Heart left ventricle (tissue), 16 donors: ENCODE measurements around the gene HYAL1. TPM values are rescaled to one million over a fixed set of nuclear protein-coding genes. Genes with fewer than 3 reads are reported as not detected.
A peak's percentile ranks its signal among the peaks of the same experiment; 100 is the strongest.
"Not testable (repeated sequence)": the region's sequence is repeated elsewhere in the genome, so short reads cannot be mapped to it uniquely, and the experiment has no call there.

Experiments used
- ATAC-seq, 4 donors: fragments of 200-7000 bp; cut with Tn5 transposase; one replicate each; pipeline ENCODE4 v1.9.1; 2020 to 2022; ENCODE audit warnings: moderate library complexity in 4 of 4, mild to moderate bottlenecking in 3 of 4, moderate number of reproducible peaks in 1 of 4
- DNase-seq, 5 donors: peaks; one replicate each; pipeline ENCODE4 v3.0.0-alpha.2; 2020
- H3K27ac ChIP-seq, 12 donors: fragments of 200-600 bp; sonication (generic) in 4 of 12; one replicate each; pipeline versions ENCODE4 v1.5.0 to v1.8.0; 2016 to 2022; ENCODE audit warnings: mild to moderate bottlenecking in 2 of 12
- H3K27me3 ChIP-seq, 9 donors: fragments of 200-600 bp; sonication (generic) in 2 of 9; one replicate each; pipeline versions ENCODE4 v1.5.1 to v1.8.0; 2016 to 2022; ENCODE audit warnings: mild to moderate bottlenecking in 3 of 9
- H3K36me3 ChIP-seq, 9 donors: fragments of 200-600 bp; sonication (generic) in 2 of 9; one replicate each; pipeline versions ENCODE4 v1.5.0 to v1.8.0; 2018 to 2022; ENCODE audit warnings: mild to moderate bottlenecking in 2 of 9
- H3K4me1 ChIP-seq, 12 donors: fragments of 200-600 bp; sonication (generic) in 4 of 12; one replicate each; pipeline versions ENCODE4 v1.5.0 to v1.8.0; 2016 to 2022; ENCODE audit warnings: mild to moderate bottlenecking in 3 of 12
- H3K4me3 ChIP-seq, 12 donors: fragments of 200-600 bp; sonication (generic) in 4 of 12; one replicate each; pipeline versions ENCODE4 v1.5.0 to v1.8.0; 2017 to 2022; ENCODE audit warnings: mild to moderate bottlenecking in 9 of 12, moderate library complexity in 4 of 12
- H3K9me3 ChIP-seq, 12 donors: fragments of 200-600 bp; sonication (generic) in 4 of 12; one replicate each; pipeline versions ENCODE4 v1.5.0 to v1.8.0; 2016 to 2022; ENCODE audit warnings: mild to moderate bottlenecking in 1 of 12
- CTCF ChIP-seq, 12 donors: fragments of 200-600 bp; sonication (generic) in 4 of 12; IDR thresholded peaks; one replicate each; pipeline versions ENCODE4 v1.5.0 to v1.8.0; 2018 to 2022; ENCODE audit warnings: antibody characterized with exemption in 12 of 12, mild to moderate bottlenecking in 5 of 12
- POLR2A ChIP-seq, 2 donors: fragments of 450-650 bp; IDR thresholded peaks; one replicate each; pipeline ENCODE4 v1.6.1; 2017; ENCODE audit warnings: antibody characterized with exemption in 2 of 2, mild to moderate bottlenecking in 2 of 2, moderate library complexity in 2 of 2
- WGBS, 4 donors: extraction: QIAGEN DNeasy Blood & Tissue Kit in 2 of 4; methylation state at CpG; one replicate each; pipeline versions ENCODE4 v1.1.5 to v1.1.7; 2013 to 2018; 5-methylcytosine and 5-hydroxymethylcytosine counted together
- intact Hi-C, 10 donors: fragments of 100-400 bp; cut with DNase I; formaldehyde crosslinking; loops; one replicate each; pipeline versions ENCODE4 v1.11.1 to v1.14.2; 2022
- polyA plus RNA-seq, 2 donors: library from polyadenylated mRNA; stranded (reverse); fragments of 200-250 nt; gene quantifications; one replicate each; pipeline ENCODE4 v1.2.3, GENCODE V29; 2013
- total RNA-seq, 9 donors: library from RNA; depleted of rRNA in 2 of 9; stranded (reverse); fragments of >200 nt in 2 of 9; fragmentation: NEBNext Ultra II Directional in 3 of 9; extraction: Animal tissue kit (Norgen Biotek cat#: 25700) in 3 of 9; gene quantifications; one replicate each; pipeline versions ENCODE4 v1.1.0 to v1.2.4, GENCODE V29; 2016 to 2023
- donor health status: ischemic (EF 13 %, LVEDD 7.1; RV severe dilation, severe dysfunction).
- donor health status: healthy with polysubstance abuse.
- donor health status: DM: no; HTN: yes; CAD: no.
- donor health status: DM: no; HTN: no; CAD: no.
- donor health status: ischemic (EF 25% LVEDD 6.9; RV normal size, moderate dysfunction).
- donor health status: ischemic (EF 25% LVEDD 5.7; RV mildly dilated, moderate dysfunction).
- donor health status: healthy.
- donor health status: DM: yes; HTN: yes; CAD: no.
- donor health status: ischemic (EF 35%, LVEDD 5.7; RV mildly dilated, moderate dysfunction).
- donor health status: nonischemic (EF 11% LVEDD 7.7; RV severe dilation, severe dysfunction).
- donor health status: DM: yes; HTN: yes; CAD: no.
- donor health status: PGD.
- donor health status: ischemic (EF 29% LVEDD 5.4; RV normal size, mild dysfunction).
- donor health status: nonischemic (EF 23%, LVEDD 6.1; RV moderate dilation, normal function).

Gene HYAL1
- total and polyA plus RNA-seq, 11 donors: 36.9 to 99.7 (median 57.8) TPM

- ATAC-seq (peak in 2 of 4 donors; percentile 20 to 25), DNase-seq (peak in 2 of 5 donors; percentile 58 to 70)
- intact Hi-C loops: loop anchor here in 8 of 10 donors (1.0 to 10.0 kb wide), 8 partner anchors 47 to 152 kb away; partner anchors contain the start of genes HYAL2 (in 3 of the 8) and TUSC2 (in 2 of the 8)
- H3K4me3 ChIP-seq: no peak overlapping the region
- no peaks in the 10 kb centered on the region for H3K36me3 ChIP-seq
- TF ChIP-seq CTCF (IDR thresholded peaks at IDR 0.05): peak; percentile 52 to 82 (median 73)
- no peak for TF ChIP-seq POLR2A (IDR thresholded peaks at IDR 0.05)
- H3K9me3 ChIP-seq: no peaks in the 10 kb centered on the region
- no peak overlapping the region for H3K27ac ChIP-seq
- peaks cover 0 to 38% (median 6%) of the 10 kb centered on the region in 9 donors for H3K27me3 ChIP-seq
- WGBS, 4 donors: 33 to 35% (median 34%) methylated on average over 16 to 26 of the region's 26 CpGs
- H3K4me1 ChIP-seq: peaks cover 0 to 47% (median 27%) of the 10 kb centered on the region in 12 donors
These were observed 28.8 kb downstream of the HYAL1 start for GRCh38 chr3:50274371-50275104.

GRCh38 chr3:50273689-50274065, 29.7 kb downstream of the HYAL1 start:
- H3K9me3 ChIP-seq: no peaks in the 10 kb centered on the region
- intact Hi-C loops: loop anchor here (1.0 to 10.0 kb wide), 15 partner anchors 13 to 151 kb away; partner anchors contain the start of genes HYAL2 (in 3 of the 10) and TUSC2 (in 2 of the 10)
- H3K4me1 ChIP-seq: peaks cover 0 to 47% (median 27%) of the 10 kb centered on the region in 12 donors
- TF ChIP-seq POLR2A (IDR thresholded peaks at IDR 0.05) (no peak), CTCF (IDR thresholded peaks at IDR 0.05) (no peak)
- DNase-seq (no peak), ATAC-seq (no peak)
- peak overlapping the region in 9 of 12 donors; percentile 19 to 54 (median 39) for H3K4me3 ChIP-seq
- no peak overlapping the region for H3K27ac ChIP-seq
- H3K36me3 ChIP-seq: no peaks in the 10 kb centered on the region
- peaks cover 0 to 38% (median 6%) of the 10 kb centered on the region in 9 donors for H3K27me3 ChIP-seq
- whole genome bisulfite sequencing, 4 donors: 57 to 68% (median 62%) methylated on average over 21 to 31 of the region's 31 CpGs

- H3K4me1 ChIP-seq: peaks cover 0 to 47% (median 26%) of the 10 kb centered on the region in 12 donors
- intact Hi-C loops: loop anchor here (1.0 to 10.0 kb wide), 12 partner anchors 13 to 151 kb away; partner anchors contain the start of genes HYAL2 (in 2 of the 10) and TUSC2 (in 2 of the 10)
- no peaks in the 10 kb centered on the region for H3K9me3 ChIP-seq
- TF ChIP-seq POLR2A (IDR thresholded peaks at IDR 0.05) (no peak), CTCF (IDR thresholded peaks at IDR 0.05) (peak; percentile 96 to 99 (median 98))
- H3K36me3 ChIP-seq: no peaks in the 10 kb centered on the region
- H3K27ac ChIP-seq: peak overlapping the region in 6 of 12 donors; percentile 9 to 51 (median 30)
- DNase-seq: peak; percentile 83 to 94 (median 86)
- H3K4me3 ChIP-seq: peak overlapping the region in 11 of 12 donors; percentile 19 to 54 (median 39)
- 2 to 10% (median 8%) methylated on average over 30 to 61 of the region's 61 CpGs for WGBS, 4 donors
- peaks cover 0 to 38% (median 6%) of the 10 kb centered on the region in 9 donors for H3K27me3 ChIP-seq
- ATAC-seq: peak; percentile 39 to 77 (median 61)
These were observed 30.3 kb downstream of the HYAL1 start for GRCh38 chr3:50272911-50273688.

- ATAC-seq, H3K36me3 ChIP-seq, H3K9me3 ChIP-seq, DNase-seq: not testable (repeated sequence)
- 66 to 75% (median 72%) methylated on average over 10 of the region's 10 CpGs for WGBS, 4 donors
- H3K4me3 ChIP-seq: peak overlapping the region in 2 of 12 donors; percentile 48 to 50
- intact Hi-C loops: loop anchor here in 9 of 10 donors (2.0 to 10.0 kb wide), 8 partner anchors 42 to 150 kb away; partner anchors contain the start of genes HYAL2 (in 2 of the 9) and TUSC2 (in 2 of the 9)
- H3K27me3 ChIP-seq: peaks cover 0 to 40% (median 6%) of the 10 kb centered on the region in 9 donors
- peaks cover 0 to 51% (median 27%) of the 10 kb centered on the region in 12 donors for H3K4me1 ChIP-seq
- peak overlapping the region in 1 of 12 donors; percentile 51 for H3K27ac ChIP-seq
These were observed 30.9 kb downstream of the HYAL1 start for GRCh38 chr3:50272538-50272910.
